Stomach (tissue), 4 donors: ENCODE measurements around the gene ENPP6.

Experiments used
- POLR2A ChIP-seq, 4 donors: fragments of 450-650 bp; IDR thresholded peaks; one replicate each; pipeline ENCODE4 v1.6.1; 2016; ENCODE audit warnings: antibody characterized with exemption in 4 of 4, control low read depth in 2 of 4, mild to moderate bottlenecking in 1 of 4, moderate library complexity in 1 of 4
- POLR2AphosphoS5 ChIP-seq, 3 donors: sonication (generic); formaldehyde crosslinking; IDR thresholded peaks; one replicate each; pipeline ENCODE4 v1.6.1; 2016; ENCODE audit warnings: antibody characterized with exemption in 3 of 3
- TF ChIP-seq, protein P1 (sequence below), 7 experiments: fragments of 450-650 bp in 4 of 7; fragments of 200-600 bp in 3 of 7; sonication (generic) in 3 of 7; IDR thresholded peaks; one replicate each; pipeline ENCODE4 v1.5.1; 2016 to 2019; ENCODE audit warnings: antibody characterized with exemption in 7 of 7, control low read depth in 2 of 7, mild to moderate bottlenecking in 1 of 7

GRCh38 chr4:184122631-184123408 lies 94.9 kb downstream of the ENPP6 start:
- TF ChIP-seq POLR2A (IDR thresholded peaks at IDR 0.05) (no peak), POLR2AphosphoS5 (IDR thresholded peaks at IDR 0.05) (no peak)
- TF ChIP-seq, protein P1, sequence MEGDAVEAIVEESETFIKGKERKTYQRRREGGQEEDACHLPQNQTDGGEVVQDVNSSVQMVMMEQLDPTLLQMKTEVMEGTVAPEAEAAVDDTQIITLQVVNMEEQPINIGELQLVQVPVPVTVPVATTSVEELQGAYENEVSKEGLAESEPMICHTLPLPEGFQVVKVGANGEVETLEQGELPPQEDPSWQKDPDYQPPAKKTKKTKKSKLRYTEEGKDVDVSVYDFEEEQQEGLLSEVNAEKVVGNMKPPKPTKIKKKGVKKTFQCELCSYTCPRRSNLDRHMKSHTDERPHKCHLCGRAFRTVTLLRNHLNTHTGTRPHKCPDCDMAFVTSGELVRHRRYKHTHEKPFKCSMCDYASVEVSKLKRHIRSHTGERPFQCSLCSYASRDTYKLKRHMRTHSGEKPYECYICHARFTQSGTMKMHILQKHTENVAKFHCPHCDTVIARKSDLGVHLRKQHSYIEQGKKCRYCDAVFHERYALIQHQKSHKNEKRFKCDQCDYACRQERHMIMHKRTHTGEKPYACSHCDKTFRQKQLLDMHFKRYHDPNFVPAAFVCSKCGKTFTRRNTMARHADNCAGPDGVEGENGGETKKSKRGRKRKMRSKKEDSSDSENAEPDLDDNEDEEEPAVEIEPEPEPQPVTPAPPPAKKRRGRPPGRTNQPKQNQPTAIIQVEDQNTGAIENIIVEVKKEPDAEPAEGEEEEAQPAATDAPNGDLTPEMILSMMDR (IDR thresholded peaks at IDR 0.05) = no peak
